Astrocyte of the cerebellum (primary cell): ENCODE results near the gene HHAT.

Experiments used
- DNase-seq: peaks from one replicate; pipeline ENCODE4 v3.0.0-alpha.2; 2011; ENCODE audit warnings: low read depth
- H3K4me3 ChIP-seq: 2 replicates; pipeline ENCODE4 v1.5.1; 2011; ENCODE audit warnings: mild to moderate bottlenecking, low read depth, low read length, moderate library complexity
- CTCF ChIP-seq: IDR thresholded peaks from 2 replicates; pipeline ENCODE4 v1.5.1; 2012; ENCODE audit warnings: low read length, low read depth, moderate library complexity, mild to moderate bottlenecking; ENCODE audit errors: missing control alignments
- in situ Hi-C: cut with HindIII; loops from 2 replicates; pipeline ENCODE4 v1.10.0; 2017; ENCODE audit warnings: low sequenced_read_pairs

HHAT gene

GRCh38 chr1:210434223-210434622 is 105.5 kb downstream of the HHAT start:
- in situ Hi-C loops, result no loop called here

GRCh38 chr1:210437111-210437510 is 108.4 kb downstream of the HHAT start:
- in situ Hi-C loops, result no loop called here
- no peak for TF ChIP-seq CTCF
- DNase-seq, result no peak
- H3K4me3 ChIP-seq, result no peak overlapping the region

More at GRCh38 chr1:210434223-210434622, 105.5 kb downstream of the HHAT start:
- H3K4me3 ChIP-seq, result no peak overlapping the region
- DNase-seq, result no peak
- TF ChIP-seq CTCF, result no peak

- no peak for TF ChIP-seq CTCF
- no peak for DNase-seq
- in situ Hi-C loops, result no loop called here
- H3K4me3 ChIP-seq, result no peak overlapping the region
Measured at GRCh38 chr1:210437781-210438180, 109.1 kb downstream of the HHAT start.

- H3K4me3 ChIP-seq, result no peak overlapping the region
- TF ChIP-seq CTCF, result no peak
- in situ Hi-C loops, result no loop called here
- DNase-seq, result peak; percentile 85
Measured at GRCh38 chr1:210438928-210439841, 110.5 kb downstream of the HHAT start.

GRCh38 chr1:210440081-210440480 is 111.4 kb downstream of the HHAT start:
- H3K4me3 ChIP-seq, result no peak overlapping the region
- DNase-seq, result no peak
- in situ Hi-C loops, result no loop called here
- no peak for TF ChIP-seq CTCF

GRCh38 chr1:210441028-210441427 is 112.3 kb downstream of the HHAT start:
- H3K4me3 ChIP-seq, result no peak overlapping the region
- in situ Hi-C loops, result no loop called here
- DNase-seq, result no peak
- no peak for TF ChIP-seq CTCF
